Measurements from ENCODE around the gene SAMD10. TPM values are rescaled to one million over a fixed set of nuclear protein-coding genes. Genes with fewer than 3 reads are reported as not detected.
A peak's percentile ranks its signal among the peaks of the same experiment; 100 is the strongest.
"Not testable (repeated sequence)": the region's sequence is repeated elsewhere in the genome, so short reads cannot be mapped to it uniquely, and the experiment has no call there.

The SAMD10 gene
- total RNA-seq, 2 donors from 2014 or later, result 5.8 to 9.5 TPM

DNA sequence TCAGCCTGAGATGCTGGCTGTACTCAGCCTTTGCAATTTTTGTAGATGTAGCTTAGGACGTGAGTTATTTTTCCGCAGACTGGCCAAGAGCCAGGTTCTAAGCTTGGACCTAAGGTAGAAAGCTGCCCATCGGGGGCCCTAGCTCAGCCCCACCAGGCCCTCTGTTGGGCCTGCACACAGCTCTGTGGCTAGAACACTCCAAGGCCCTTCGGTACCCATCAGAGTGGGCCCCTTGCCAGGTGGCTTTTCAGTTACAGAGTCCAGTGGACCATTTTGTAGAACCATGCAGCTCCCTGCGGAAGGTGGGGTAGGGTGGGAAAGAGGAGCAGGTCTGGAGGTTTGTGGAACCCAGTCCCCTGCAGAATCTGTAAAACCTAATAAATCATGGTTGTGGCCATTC lies 45.8 kb downstream of the SAMD10 start:
- intact Hi-C loops (cut with DNase I, micrococcal nuclease), result no loop called here

DNA sequence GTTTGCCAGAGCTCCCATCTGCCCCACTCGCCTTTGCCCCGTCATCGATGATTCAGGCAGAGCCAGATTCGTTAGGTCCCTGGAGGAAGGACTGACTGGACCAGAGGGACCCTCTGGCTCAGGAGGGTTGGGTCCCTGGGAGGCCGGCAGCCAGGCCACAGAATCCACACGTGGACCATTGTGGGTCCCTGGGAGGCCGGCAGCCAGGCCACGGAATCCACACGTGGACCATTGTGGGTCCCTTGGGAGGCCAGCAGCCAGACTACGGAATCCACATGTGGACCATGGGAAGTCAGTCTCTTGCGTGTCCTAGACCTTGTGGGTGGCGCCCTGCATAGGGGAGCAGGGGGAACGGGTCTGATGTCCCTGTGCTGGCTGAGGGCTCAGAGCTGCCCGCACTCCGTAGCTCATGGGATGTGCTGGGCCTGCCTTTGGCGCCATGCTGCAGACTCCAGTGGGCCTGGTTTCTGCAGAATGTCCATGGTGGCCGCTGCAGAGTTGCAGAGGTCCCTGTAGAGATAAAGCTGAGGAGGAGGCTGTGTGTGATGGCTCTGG lies 46.8 kb downstream of the SAMD10 start:
- no peak for ATAC-seq
- DNase-seq, result no peak
- intact Hi-C loops (cut with DNase I, micrococcal nuclease), result no loop called here

More for the DNA sequence above, 45.8 kb downstream of the SAMD10 start:
- DNase-seq (no peak), ATAC-seq (no peak)

DNA sequence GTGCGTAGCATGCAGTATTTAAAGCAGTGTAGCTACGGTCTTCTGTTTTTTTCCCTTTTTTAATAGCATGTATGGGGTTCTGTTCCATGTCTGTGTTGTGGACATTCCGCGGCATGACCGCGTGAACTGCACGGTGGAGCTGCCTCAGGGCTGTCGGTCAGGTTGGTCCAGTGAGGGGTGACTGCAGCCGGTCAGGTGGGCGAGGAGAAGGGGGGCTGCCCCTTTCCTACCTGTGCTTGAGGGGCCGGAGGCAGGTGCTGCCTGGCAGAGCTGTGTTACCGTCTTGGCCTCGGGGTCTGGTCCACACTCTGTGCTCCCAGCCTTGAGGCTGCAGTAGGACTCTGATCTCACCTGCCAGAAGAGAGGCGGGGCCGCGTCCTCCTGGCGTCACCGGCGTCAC lies 47.7 kb downstream of the SAMD10 start:
- DNase-seq (no peak), ATAC-seq (peak; percentile 2)
- intact Hi-C loops (cut with DNase I, micrococcal nuclease), result no loop called here

DNA sequence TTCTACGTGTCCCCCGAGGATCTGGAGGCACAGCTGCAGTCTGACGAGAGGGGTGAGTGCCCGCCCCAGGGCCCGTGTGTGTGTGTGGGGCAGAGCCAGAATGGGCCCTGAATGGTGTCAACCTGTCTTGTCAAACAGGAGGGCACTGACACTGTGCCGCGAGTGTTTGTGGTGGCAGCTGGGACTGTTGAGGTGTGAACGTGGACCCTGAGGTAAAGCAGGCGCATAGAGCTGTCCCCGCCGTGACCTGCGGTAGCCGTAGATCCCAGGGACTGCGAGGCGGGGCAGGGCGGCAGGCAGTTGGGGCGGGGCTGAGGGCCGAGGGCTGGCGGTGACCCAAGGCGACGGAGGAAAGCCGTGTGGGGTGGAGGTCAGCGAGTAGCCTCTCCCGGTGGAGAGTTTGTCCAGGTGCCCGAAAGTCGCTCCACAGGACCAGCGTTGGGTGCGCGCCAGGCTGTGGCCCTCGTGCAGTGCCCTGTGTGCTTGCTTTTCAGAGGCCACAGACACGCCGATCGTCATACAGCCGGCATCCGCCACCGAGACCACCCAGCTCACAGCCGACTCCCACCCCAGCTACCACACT lies 48.4 kb downstream of the SAMD10 start:
- DNase-seq (peak in 1 of 2 donors; percentile 39), ATAC-seq (peak; percentile 73)
- intact Hi-C loops (cut with DNase I, micrococcal nuclease), result no loop called here

DNA sequence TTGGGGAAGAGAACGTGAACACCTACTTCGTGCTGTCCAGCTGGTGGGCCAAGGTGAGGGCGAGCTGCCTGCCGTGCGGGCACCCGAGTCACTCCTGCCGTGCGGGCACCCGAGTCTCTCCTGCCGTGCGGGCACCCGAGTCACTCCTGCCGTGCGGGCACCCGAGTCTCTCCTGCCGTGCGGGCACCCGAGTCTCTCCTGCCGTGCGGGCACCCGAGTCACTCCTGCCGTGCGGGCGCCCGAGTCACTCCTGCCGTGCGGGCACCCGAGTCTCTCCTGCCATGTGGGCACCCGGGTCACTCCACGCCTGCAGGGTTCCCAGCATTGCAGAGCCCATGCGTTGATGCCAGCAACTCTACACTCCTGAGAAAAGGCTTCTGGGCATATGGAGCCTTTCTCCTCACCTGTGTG lies 50.0 kb downstream of the SAMD10 start:
- intact Hi-C loops (cut with DNase I, micrococcal nuclease); ATAC-seq; DNase-seq: not testable (repeated sequence)

DNA sequence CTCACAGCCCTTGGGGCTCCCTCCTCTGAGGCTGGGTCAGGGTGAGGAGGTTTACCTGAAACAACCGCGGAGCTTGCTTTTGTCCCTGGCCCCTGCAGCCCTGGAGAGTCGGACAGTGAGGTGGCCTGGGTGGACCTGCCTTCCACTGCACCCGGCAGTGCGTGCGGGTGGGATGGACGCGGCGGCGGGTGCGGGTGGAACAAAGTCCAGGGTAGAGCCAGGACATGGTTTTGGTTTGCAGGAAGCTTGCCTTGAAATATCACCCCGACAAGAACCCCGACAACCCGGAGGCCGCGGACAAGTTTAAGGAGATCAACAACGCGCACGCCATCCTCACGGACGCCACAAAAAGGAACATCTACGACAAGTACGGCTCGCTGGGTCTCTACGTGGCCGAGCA lies 50.4 kb downstream of the SAMD10 start:
- intact Hi-C loops (cut with DNase I, micrococcal nuclease), result no loop called here
- no peak for DNase-seq
- no peak for ATAC-seq

DNA sequence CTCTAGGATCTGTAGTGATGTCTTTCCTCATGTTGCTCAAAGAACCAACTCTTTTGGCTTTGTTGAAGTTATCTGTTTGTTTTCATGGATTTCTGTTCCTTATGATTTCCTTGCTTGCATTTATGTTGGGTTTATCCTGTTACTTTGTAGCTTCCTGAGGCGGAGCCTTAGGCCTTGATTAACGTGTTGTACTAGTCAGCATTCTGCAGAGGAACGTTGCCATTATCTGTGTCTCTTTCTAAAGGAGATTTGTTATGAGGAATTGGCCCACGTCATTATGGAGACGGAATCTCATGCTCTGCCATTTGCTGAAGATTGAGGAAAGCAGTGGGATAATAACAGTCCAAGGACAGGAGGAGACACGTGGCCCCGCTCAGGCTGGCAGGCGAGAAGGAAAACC lies 53.1 kb downstream of the SAMD10 start:
- no peak for ATAC-seq
- no peak for DNase-seq
- intact Hi-C loops (cut with DNase I, micrococcal nuclease), result no loop called here

DNA sequence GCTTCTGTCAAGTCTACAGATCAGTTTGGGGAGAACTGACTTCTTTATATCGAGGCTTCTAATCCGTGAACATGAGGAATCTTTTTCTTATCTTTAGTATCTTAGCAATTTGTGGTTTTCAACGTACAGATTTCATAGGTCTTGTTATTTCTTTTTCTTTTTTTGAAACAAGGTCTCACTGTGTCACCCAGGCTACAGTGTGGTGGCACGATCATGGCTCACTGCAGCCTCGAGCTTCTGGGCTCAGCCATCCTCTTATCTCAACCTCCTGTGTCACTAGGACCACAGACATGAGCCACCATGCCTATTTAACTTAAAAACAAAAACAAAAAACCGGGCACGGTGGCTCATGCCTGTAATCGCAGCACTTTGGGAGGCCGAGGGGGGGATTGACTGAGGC lies 55.2 kb downstream of the SAMD10 start:
- intact Hi-C loops (cut with DNase I, micrococcal nuclease), result no loop called here
- ATAC-seq (no peak), DNase-seq (no peak)

Small RNAs within 50 kb of the gene (microRNA-seq; reads per million reads assigned to microRNA genes)
- gene MIR1914 (0 to 4.1 reads per million in 2 donors), gene MIR647 (0 reads per million in 2 donors)

Other genes starting within 250 kb of the SAMD10 start
- 10 to 100 TPM; 11.1 to 13.4 TPM for gene LIME1, start 243.0 kb downstream of the SAMD10 start, total RNA-seq
- gene SLC2A4RG, start 239.9 kb downstream of the SAMD10 start, total RNA-seq, result 10 to 100 TPM; 41.2 to 48.0 TPM
- 1 to 10 TPM; 3.0 to 5.6 TPM for gene ZBTB46, start 148.4 kb downstream of the SAMD10 start, total RNA-seq
- gene ABHD16B, start 118.1 kb downstream of the SAMD10 start, total RNA-seq, result not detected
- 10 to 100 TPM; 49.5 to 58.5 TPM for gene TPD52L2, start 114.4 kb downstream of the SAMD10 start, total RNA-seq
- 10 to 100 TPM; 55.3 to 79.4 TPM for gene DNAJC5, start 84.5 kb downstream of the SAMD10 start, total RNA-seq
- gene UCKL1, start 23.2 kb downstream of the SAMD10 start, total RNA-seq, result 10 to 100 TPM; 41.7 to 44.8 TPM
- gene ZNF512B, start 9.7 kb downstream of the SAMD10 start, total RNA-seq, result 1 to 10 TPM; 1.3 to 2.9 TPM
- 10 to 100 TPM; 51.7 to 51.8 TPM for gene PRPF6, start 1.5 kb upstream of the SAMD10 start, total RNA-seq
- gene C20orf204, start 56.5 kb upstream of the SAMD10 start, total RNA-seq, result 1 to 10 TPM in 1 of 2 donors, under 1 TPM in 1; 0.67 to 1.7 TPM
- gene SOX18, start 70.0 kb upstream of the SAMD10 start, total RNA-seq, result 1 to 10 TPM; 8.9 to 9.1 TPM
- 1 to 10 TPM; 7.9 to 9.9 TPM for gene TCEA2, start 83.6 kb upstream of the SAMD10 start, total RNA-seq
- gene RGS19, start 99.9 kb upstream of the SAMD10 start, total RNA-seq, result 1 to 10 TPM; 3.4 to 5.9 TPM
- gene OPRL1, start 100.4 kb upstream of the SAMD10 start, total RNA-seq, result under 1 TPM; 0.15 to 0.17 TPM
- not detected for gene LKAAEAR1, start 104.8 kb upstream of the SAMD10 start, total RNA-seq
- not detected for gene NPBWR2, start 127.9 kb upstream of the SAMD10 start, total RNA-seq
- gene MYT1, start 184.8 kb upstream of the SAMD10 start, total RNA-seq, result under 1 TPM; 0.06 to 0.11 TPM